Loucy (cell line): Measurements from ENCODE around the gene TEX10.

Experiments
- CTCF ChIP-seq: fragments of 200-600 bp; sonication (generic); conservative IDR thresholded peaks from 2 replicates; pipeline ENCODE4 v1.5.1; 2014; ENCODE audit warnings: mild to moderate bottlenecking, antibody characterized with exemption, low read length
- EZH2phosphoT487 ChIP-seq: fragments of 200-600 bp; IDR thresholded peaks from 2 replicates; pipeline ENCODE4 v1.6.1; 2018; ENCODE audit warnings: antibody characterized with exemption, mild to moderate bottlenecking, moderate library complexity, borderline replicate concordance

DNA sequence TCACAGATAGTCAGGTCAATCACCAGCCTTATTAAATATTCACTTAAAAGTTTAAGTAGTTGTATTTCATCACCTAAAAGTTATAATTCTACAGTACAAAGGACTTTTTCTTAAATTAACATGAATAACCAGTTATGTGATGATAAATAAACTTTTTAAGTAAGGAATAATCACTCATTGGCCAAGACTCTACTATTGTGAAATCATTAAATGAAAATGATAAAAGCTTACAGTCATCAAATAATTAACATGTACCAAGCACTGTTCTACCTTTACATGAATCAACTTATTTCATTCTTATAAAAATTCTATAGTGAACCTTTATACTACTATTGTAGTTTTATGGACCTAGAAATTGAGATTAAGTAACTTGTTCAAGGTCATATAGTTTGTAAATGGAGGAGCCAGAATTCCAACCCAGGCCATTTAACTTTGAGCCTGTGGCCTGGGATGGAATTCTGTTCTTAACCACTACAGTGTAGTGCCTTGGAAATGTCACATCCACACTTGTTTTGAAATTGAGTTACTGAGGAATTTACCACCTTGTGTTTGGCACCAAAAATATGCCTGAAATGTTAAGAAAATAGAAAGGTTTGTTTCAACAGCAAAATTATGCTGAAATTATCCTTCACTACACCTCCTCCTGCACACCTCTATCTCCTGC lies 41.4 kb upstream of the TEX10 start:
- no peak for TF ChIP-seq CTCF
- no peak for TF ChIP-seq EZH2phosphoT487
